Calu3 (cell line): ENCODE measurements around the gene KCNH1. TPM values are rescaled to one million over a fixed set of nuclear protein-coding genes. Genes with fewer than 3 reads are reported as not detected.

Source experiments
- BruUV-seq: library from RNA; stranded (reverse); fragments of 400-500 nt; replicated peaks from 2 replicates; lab custom pipeline; 2021; lab: Mats Ljungman, UMichigan
- CTCF ChIA-PET: fragments of 300-600 bp; sonication (Branson Sonifier 250); formaldehyde crosslinking; loops from one replicate; lab custom pipeline; 2022; ENCODE audit warnings: antibody characterized with exemption; lab: Charles Lee
- DNase-seq: peaks from one replicate; pipeline ENCODE4 v3.0.0; 2022
- H3K27ac Mint-ChIP-seq: one replicate; pipeline ENCODE4 v1.8.0; 2022; ENCODE audit warnings: mixed read lengths; ENCODE audit not compliant: unreplicated experiment
- H3K27me3 Mint-ChIP-seq: one replicate; pipeline ENCODE4 v1.8.0; 2022; ENCODE audit warnings: mixed read lengths; ENCODE audit not compliant: unreplicated experiment
- H3K36me3 Mint-ChIP-seq: one replicate; pipeline ENCODE4 v1.8.0; 2022; ENCODE audit warnings: mild to moderate bottlenecking, moderate library complexity, mixed read lengths; ENCODE audit not compliant: insufficient read depth, unreplicated experiment
- H3K4me1 Mint-ChIP-seq: one replicate; pipeline ENCODE4 v1.8.0; 2022; ENCODE audit warnings: mild to moderate bottlenecking, low read depth, mixed read lengths; ENCODE audit not compliant: unreplicated experiment
- H3K4me3 Mint-ChIP-seq: one replicate; pipeline ENCODE4 v1.8.0; 2022; ENCODE audit warnings: mild to moderate bottlenecking, low read depth, moderate library complexity, mixed read lengths; ENCODE audit not compliant: unreplicated experiment
- H3K9me3 Mint-ChIP-seq: one replicate; pipeline ENCODE4 v1.8.0; 2022; ENCODE audit warnings: low read depth, mixed read lengths; ENCODE audit not compliant: unreplicated experiment
- intact Hi-C: fragments of 100-400 bp; cut with micrococcal nuclease; formaldehyde crosslinking; loops from one replicate; pipeline ENCODE4 v1.10.0; 2022; ENCODE audit not compliant: unreplicated experiment
- total RNA-seq: library from RNA; stranded (reverse); gene quantifications from 2 replicates; pipeline ENCODE4 v1.2.3, GENCODE V29; 2022
- TF ChIP-seq, protein P1 (sequence below): fragments of 200-600 bp; IDR thresholded peaks from one replicate; pipeline ENCODE4 v1.8.0; 2022; ENCODE audit warnings: antibody characterized with exemption; ENCODE audit not compliant: unreplicated experiment

The KCNH1 gene
- total RNA-seq, 1 experiment from 2014 or later = not detected

GRCh38 chr1:210827481-210827880 lies 306.5 kb downstream of the KCNH1 start:
- Mint-ChIP-seq H3K27ac (no peak overlapping the region), H3K4me3 (no peak overlapping the region), H3K36me3 (no peaks in the 10 kb centered on the region), H3K9me3 (no peaks in the 10 kb centered on the region), H3K4me1 (no peaks in the 10 kb centered on the region), H3K27me3 (peaks cover 9% of the 10 kb centered on the region)
- CTCF ChIA-PET = no interaction called here
- no peak for DNase-seq
- no TSS peak for BruUV-seq
- TF ChIP-seq, protein P1, sequence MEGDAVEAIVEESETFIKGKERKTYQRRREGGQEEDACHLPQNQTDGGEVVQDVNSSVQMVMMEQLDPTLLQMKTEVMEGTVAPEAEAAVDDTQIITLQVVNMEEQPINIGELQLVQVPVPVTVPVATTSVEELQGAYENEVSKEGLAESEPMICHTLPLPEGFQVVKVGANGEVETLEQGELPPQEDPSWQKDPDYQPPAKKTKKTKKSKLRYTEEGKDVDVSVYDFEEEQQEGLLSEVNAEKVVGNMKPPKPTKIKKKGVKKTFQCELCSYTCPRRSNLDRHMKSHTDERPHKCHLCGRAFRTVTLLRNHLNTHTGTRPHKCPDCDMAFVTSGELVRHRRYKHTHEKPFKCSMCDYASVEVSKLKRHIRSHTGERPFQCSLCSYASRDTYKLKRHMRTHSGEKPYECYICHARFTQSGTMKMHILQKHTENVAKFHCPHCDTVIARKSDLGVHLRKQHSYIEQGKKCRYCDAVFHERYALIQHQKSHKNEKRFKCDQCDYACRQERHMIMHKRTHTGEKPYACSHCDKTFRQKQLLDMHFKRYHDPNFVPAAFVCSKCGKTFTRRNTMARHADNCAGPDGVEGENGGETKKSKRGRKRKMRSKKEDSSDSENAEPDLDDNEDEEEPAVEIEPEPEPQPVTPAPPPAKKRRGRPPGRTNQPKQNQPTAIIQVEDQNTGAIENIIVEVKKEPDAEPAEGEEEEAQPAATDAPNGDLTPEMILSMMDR = no peak
- intact Hi-C loops = loop anchor here (10.0 kb wide), 1 partner anchor 307 kb away; the partner anchor contains the start of gene KCNH1

- no peak overlapping the region for H3K27ac Mint-ChIP-seq
- H3K4me3 Mint-ChIP-seq = no peak overlapping the region
- DNase-seq = no peak
- CTCF ChIA-PET = no interaction called here
- no peaks in the 10 kb centered on the region for H3K9me3 Mint-ChIP-seq
- BruUV-seq = no TSS peak
- intact Hi-C loops = loop anchor here (10.0 kb wide), 1 partner anchor 308 kb away; the partner anchor contains the start of gene KCNH1
- H3K36me3 Mint-ChIP-seq = no peaks in the 10 kb centered on the region
- H3K4me1 Mint-ChIP-seq = no peaks in the 10 kb centered on the region
- H3K27me3 Mint-ChIP-seq = peaks cover 17% of the 10 kb centered on the region
- TF ChIP-seq, protein P1 = no peak
Observed at GRCh38 chr1:210826686-210827085, 307.3 kb downstream of the KCNH1 start.

DNA sequence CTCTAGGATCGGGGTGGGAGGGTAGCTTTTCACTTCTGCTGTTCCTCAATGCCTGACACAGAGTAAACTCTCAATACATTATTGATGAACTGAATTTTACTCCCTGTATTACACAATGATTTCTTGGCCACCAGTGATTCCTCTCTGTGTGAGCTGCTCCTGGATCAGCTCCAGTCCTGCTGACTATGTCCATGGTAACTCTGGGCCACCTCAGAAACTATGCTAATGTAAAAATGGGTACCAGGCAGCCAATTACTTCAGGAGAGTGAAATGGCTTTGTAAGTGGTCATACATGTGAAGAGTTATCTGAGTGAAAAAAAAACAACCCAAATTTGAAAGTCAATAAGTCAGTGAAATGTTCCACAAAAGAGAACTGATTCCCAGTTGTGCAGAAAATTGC lies 311.0 kb downstream of the KCNH1 start:
- no peak overlapping the region for H3K4me3 Mint-ChIP-seq
- no peak overlapping the region for H3K27ac Mint-ChIP-seq
- intact Hi-C loops = loop anchor here (10.0 kb wide), 1 partner anchor 312 kb away; the partner anchor contains the start of gene KCNH1
- H3K36me3 Mint-ChIP-seq = no peaks in the 10 kb centered on the region
- CTCF ChIA-PET = no interaction called here
- BruUV-seq = no TSS peak
- no peaks in the 10 kb centered on the region for H3K9me3 Mint-ChIP-seq
- DNase-seq = no peak
- H3K27me3 Mint-ChIP-seq = peaks cover 36% of the 10 kb centered on the region
- no peaks in the 10 kb centered on the region for H3K4me1 Mint-ChIP-seq
- TF ChIP-seq, protein P1 = no peak

DNA sequence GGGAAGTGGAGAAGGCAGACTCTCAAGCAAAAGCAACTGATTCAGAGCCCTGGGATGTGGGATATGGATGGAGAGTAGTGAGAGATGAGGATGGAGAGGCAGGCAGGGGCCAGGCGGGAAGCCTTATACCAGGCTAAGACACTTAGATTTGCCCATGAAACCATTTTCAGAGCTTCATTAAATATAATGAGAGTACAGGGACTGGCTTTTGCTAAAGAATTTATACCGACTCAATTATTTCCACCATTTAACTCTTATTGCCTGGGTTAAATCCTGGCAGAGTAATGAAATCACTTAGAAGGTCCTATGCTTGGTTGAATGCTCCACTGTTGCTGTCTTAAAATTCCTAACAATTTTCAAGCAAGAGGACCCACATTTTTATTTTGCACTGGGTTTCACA lies 311.7 kb downstream of the KCNH1 start:
- CTCF ChIA-PET = no interaction called here
- TF ChIP-seq, protein P1 = no peak
- intact Hi-C loops = loop anchor here (10.0 kb wide), 1 partner anchor 313 kb away; the partner anchor contains the start of gene KCNH1
- Mint-ChIP-seq H3K9me3 (no peaks in the 10 kb centered on the region), H3K27me3 (peaks cover 36% of the 10 kb centered on the region), H3K4me3 (no peak overlapping the region), H3K36me3 (no peaks in the 10 kb centered on the region), H3K27ac (no peak overlapping the region), H3K4me1 (no peaks in the 10 kb centered on the region)
- BruUV-seq = no TSS peak
- DNase-seq = no peak
